Tibial nerve (tissue), 4 donors: Measurements from ENCODE around the gene CCDC149. TPM values are rescaled to one million over a fixed set of nuclear protein-coding genes. Genes with fewer than 3 reads are reported as not detected.

Source experiments
- DNase-seq, 2 donors: peaks; one replicate each; pipeline ENCODE4 v3.0.0-alpha.2; 2019; ENCODE audit warnings: low spot score in 2 of 2
- H3K27ac ChIP-seq, 4 donors: fragments of 200-600 bp; sonication (generic) in 3 of 4; one replicate each; pipeline ENCODE4 v1.5.1; 2017 to 2019; ENCODE audit warnings: mild to moderate bottlenecking in 1 of 4
- H3K27me3 ChIP-seq, 2 donors: fragments of 200-600 bp; sonication (generic) in 1 of 2; one replicate each; pipeline versions ENCODE4 v1.5.1 to v1.6.0; 2017 to 2019
- H3K36me3 ChIP-seq, 3 donors: fragments of 200-600 bp; sonication (generic); one replicate each; pipeline ENCODE4 v1.5.1; 2018 to 2019
- H3K4me1 ChIP-seq, 4 donors: fragments of 200-600 bp; sonication (generic) in 3 of 4; one replicate each; pipeline ENCODE4 v1.5.1; 2017 to 2019
- H3K4me3 ChIP-seq, 4 donors: fragments of 200-600 bp; sonication (generic) in 3 of 4; one replicate each; pipeline ENCODE4 v1.5.1; 2017 to 2019; ENCODE audit warnings: mild to moderate bottlenecking in 1 of 4, moderate library complexity in 1 of 4
- H3K9me3 ChIP-seq, 4 donors: fragments of 200-600 bp; sonication (generic) in 3 of 4; one replicate each; pipeline ENCODE4 v1.5.1; 2017 to 2019
- EP300 ChIP-seq, 2 donors: sonication (generic); formaldehyde crosslinking; IDR thresholded peaks; one replicate each; pipeline ENCODE4 v1.6.1; 2017; ENCODE audit warnings: antibody characterized with exemption in 2 of 2, mild to moderate bottlenecking in 1 of 2
- POLR2A ChIP-seq, 2 donors: fragments of 450-650 bp; IDR thresholded peaks; one replicate each; pipeline ENCODE4 v1.6.1; 2017; ENCODE audit warnings: antibody characterized with exemption in 2 of 2, mild to moderate bottlenecking in 2 of 2, moderate library complexity in 2 of 2
- WGBS, 2 donors: methylation state at CpG; one replicate each; pipeline ENCODE4 v1.1.5; 2018; 5-methylcytosine and 5-hydroxymethylcytosine counted together
- total RNA-seq, 4 donors: library from RNA; depleted of rRNA; stranded (reverse); fragments of >200 nt; gene quantifications; one replicate each; pipeline ENCODE4 v1.1.0, GENCODE V29; 2016
- TF ChIP-seq, protein P1 (sequence below), 5 experiments: fragments of 200-600 bp in 3 of 5; fragments of 450-650 bp in 2 of 5; sonication (generic) in 3 of 5; IDR thresholded peaks; one replicate each; pipeline ENCODE4 v1.5.1; 2016 to 2019; ENCODE audit warnings: antibody characterized with exemption in 5 of 5, mild to moderate bottlenecking in 3 of 5, moderate library complexity in 2 of 5

CCDC149 gene
- total RNA-seq, 4 donors from 2014 or later: 12.2 to 31.2 (median 15.3) TPM

DNA sequence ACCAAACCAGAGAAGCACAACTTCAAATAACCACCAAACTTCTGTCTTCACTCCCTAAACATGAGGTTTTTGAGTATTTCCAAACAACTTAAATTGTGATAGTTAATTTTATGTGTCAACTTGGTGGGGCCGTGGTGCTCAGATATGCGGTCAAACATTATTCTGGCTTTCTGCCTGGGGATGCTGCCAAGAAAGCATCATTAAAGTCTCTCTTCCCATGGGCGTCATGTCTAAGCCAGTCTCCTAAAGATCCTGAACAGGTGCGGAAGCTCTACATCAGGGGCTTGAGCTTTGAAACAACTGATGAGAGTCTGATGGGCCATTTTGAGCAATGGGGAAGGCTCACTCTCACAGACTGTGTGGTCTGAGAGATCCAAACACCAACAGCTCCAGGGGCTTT, 141.6 kb downstream of the CCDC149 start:
- H3K27ac ChIP-seq: no peak overlapping the region

DNA sequence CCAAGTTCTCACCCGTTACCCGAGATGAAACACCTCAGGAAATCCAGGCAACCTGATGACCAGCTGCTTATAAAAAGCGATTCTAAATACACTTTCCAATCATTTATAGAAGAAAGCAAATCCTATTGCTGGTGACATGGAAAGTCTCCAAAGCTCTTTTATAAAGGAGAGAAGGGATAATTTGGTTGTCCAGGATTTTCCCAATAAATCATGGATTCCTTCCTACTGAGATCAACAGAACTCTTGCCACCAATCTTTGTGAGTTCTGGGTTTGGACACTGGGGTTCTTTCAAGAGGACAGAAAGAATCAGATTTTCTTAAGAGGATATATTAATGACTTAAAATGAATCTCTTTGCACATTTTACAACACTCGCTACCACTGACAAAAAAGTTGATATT, 142.2 kb downstream of the CCDC149 start:
- Histone ChIP-seq H3K27me3 (no peaks in the 10 kb centered on the region), H3K4me3 (no peak overlapping the region), H3K4me1 (peaks cover 0 to 12% (median 6%) of the 10 kb centered on the region in 4 donors), H3K27ac (peak overlapping the region in 2 of 4 donors; percentile 44 to 79), H3K36me3 (no peaks in the 10 kb centered on the region), H3K9me3 (no peaks in the 10 kb centered on the region)
- WGBS, 2 donors: 85 to 92% methylated on average over 4 of the region's 4 CpGs
- TF ChIP-seq POLR2A (IDR thresholded peaks at IDR 0.05) (no peak), EP300 (IDR thresholded peaks at IDR 0.05) (no peak)
- TF ChIP-seq, protein P1, sequence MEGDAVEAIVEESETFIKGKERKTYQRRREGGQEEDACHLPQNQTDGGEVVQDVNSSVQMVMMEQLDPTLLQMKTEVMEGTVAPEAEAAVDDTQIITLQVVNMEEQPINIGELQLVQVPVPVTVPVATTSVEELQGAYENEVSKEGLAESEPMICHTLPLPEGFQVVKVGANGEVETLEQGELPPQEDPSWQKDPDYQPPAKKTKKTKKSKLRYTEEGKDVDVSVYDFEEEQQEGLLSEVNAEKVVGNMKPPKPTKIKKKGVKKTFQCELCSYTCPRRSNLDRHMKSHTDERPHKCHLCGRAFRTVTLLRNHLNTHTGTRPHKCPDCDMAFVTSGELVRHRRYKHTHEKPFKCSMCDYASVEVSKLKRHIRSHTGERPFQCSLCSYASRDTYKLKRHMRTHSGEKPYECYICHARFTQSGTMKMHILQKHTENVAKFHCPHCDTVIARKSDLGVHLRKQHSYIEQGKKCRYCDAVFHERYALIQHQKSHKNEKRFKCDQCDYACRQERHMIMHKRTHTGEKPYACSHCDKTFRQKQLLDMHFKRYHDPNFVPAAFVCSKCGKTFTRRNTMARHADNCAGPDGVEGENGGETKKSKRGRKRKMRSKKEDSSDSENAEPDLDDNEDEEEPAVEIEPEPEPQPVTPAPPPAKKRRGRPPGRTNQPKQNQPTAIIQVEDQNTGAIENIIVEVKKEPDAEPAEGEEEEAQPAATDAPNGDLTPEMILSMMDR (IDR thresholded peaks at IDR 0.05): no peak
- no peak for DNase-seq

More for the DNA sequence above, 141.6 kb downstream of the CCDC149 start:
- DNase-seq: no peak
- Histone ChIP-seq H3K4me3 (no peak overlapping the region), H3K4me1 (peaks cover 0 to 12% (median 6%) of the 10 kb centered on the region in 4 donors), H3K36me3 (no peaks in the 10 kb centered on the region), H3K27me3 (no peaks in the 10 kb centered on the region), H3K9me3 (no peaks in the 10 kb centered on the region)
- TF ChIP-seq, protein P1 (IDR thresholded peaks at IDR 0.05): no peak
- TF ChIP-seq EP300 (IDR thresholded peaks at IDR 0.05): no peak
- no peak for TF ChIP-seq POLR2A (IDR thresholded peaks at IDR 0.05)
- 67 to 68% methylated on average over 4 of the region's 4 CpGs for WGBS, 2 donors

DNA sequence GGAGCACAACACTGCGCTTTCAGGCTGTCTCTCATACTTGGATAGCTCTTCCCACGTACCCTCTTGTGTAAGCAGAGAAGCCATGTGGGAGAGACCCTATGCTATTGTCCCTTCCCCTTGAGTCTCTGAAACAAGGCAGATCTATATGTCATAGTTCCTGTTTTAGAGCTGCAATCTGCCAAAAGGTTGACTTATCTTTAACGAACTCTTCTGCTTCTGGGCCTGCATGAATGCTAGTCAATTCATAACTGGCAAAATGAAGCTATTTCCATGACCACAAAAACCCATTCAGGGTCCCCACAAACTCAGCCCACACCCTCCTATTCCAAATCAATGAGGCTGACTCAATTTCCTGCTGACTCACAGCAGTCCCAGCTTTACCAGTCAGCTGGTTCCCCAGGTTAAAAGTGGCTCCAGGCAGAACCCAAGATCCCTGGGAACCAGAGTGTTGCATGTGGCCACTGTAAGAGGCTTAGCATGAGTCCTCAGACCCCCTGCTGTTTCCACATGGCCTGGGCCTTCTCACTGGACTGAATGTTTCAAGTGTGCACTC, 142.7 kb downstream of the CCDC149 start:
- TF ChIP-seq, protein P1 (IDR thresholded peaks at IDR 0.05): no peak
- TF ChIP-seq EP300 (IDR thresholded peaks at IDR 0.05) (no peak), POLR2A (IDR thresholded peaks at IDR 0.05) (no peak)
- no peaks in the 10 kb centered on the region for H3K9me3 ChIP-seq
- H3K27ac ChIP-seq: peak overlapping the region in 2 of 4 donors; percentile 44 to 79
- no peak overlapping the region for H3K4me3 ChIP-seq
- peaks cover 0 to 12% (median 6%) of the 10 kb centered on the region in 4 donors for H3K4me1 ChIP-seq
- H3K27me3 ChIP-seq: no peaks in the 10 kb centered on the region
- H3K36me3 ChIP-seq: no peaks in the 10 kb centered on the region
- DNase-seq: no peak
- WGBS, 2 donors: 41 to 54% methylated on average over 3 of the region's 3 CpGs

DNA sequence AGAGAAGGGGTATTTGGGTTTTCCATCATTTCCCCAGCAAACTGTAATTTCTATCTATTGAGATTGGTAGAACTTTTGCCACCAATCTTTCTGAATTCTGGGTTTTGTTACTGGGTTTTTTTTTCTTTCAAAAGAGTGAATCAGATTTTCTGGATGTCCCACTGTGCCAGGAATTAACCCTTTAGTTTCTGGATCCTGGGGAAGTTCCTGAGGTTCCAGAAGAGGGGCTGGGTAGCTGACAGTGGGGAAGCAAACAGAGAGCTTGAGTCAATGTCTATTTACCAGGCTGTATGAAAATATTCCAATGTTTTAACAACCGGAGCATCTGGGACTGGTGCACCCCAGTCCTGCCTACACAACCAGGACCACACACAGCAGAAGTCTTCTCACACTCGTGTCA, 143.3 kb downstream of the CCDC149 start:
- WGBS, 2 donors: 37 to 49% methylated on average over 2 of the region's 2 CpGs
- Histone ChIP-seq H3K9me3 (no peaks in the 10 kb centered on the region), H3K27ac (peak overlapping the region in 2 of 4 donors; percentile 36 to 79), H3K4me1 (peaks cover 0 to 12% (median 6%) of the 10 kb centered on the region in 4 donors), H3K4me3 (no peak overlapping the region), H3K36me3 (no peaks in the 10 kb centered on the region), H3K27me3 (no peaks in the 10 kb centered on the region)
- TF ChIP-seq, protein P1 (IDR thresholded peaks at IDR 0.05): no peak
- no peak for TF ChIP-seq POLR2A (IDR thresholded peaks at IDR 0.05)
- TF ChIP-seq EP300 (IDR thresholded peaks at IDR 0.05): no peak
- no peak for DNase-seq

DNA sequence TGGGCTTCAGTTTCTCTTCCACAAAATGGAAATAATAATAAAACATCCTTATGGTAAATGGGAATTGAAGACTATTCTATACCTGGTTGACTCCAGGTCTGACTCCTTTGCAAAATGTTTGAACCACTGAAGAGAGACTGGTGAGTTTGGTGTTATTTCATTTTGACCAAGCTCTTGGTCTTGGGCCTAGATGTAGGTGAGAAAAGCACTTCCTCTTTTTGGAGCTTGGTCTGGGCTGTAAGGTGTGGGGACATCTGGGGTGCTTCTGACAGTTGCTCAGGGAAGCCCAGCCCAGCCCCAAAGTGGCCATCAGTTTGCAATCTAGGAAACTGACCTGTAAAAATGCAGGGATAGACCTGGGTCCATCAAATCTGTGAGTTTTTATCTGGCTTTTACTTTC, 144.2 kb downstream of the CCDC149 start:
- Histone ChIP-seq H3K4me1 (peaks cover 0 to 12% (median 6%) of the 10 kb centered on the region in 4 donors), H3K27me3 (no peaks in the 10 kb centered on the region), H3K9me3 (no peaks in the 10 kb centered on the region), H3K27ac (no peak overlapping the region), H3K4me3 (no peak overlapping the region), H3K36me3 (no peaks in the 10 kb centered on the region)
- no peak for TF ChIP-seq POLR2A (IDR thresholded peaks at IDR 0.05)
- TF ChIP-seq, protein P1 (IDR thresholded peaks at IDR 0.05): no peak
- no peak for TF ChIP-seq EP300 (IDR thresholded peaks at IDR 0.05)
- DNase-seq: no peak
